ENCODE data around the gene VIL1.

VIL1 gene

DNA sequence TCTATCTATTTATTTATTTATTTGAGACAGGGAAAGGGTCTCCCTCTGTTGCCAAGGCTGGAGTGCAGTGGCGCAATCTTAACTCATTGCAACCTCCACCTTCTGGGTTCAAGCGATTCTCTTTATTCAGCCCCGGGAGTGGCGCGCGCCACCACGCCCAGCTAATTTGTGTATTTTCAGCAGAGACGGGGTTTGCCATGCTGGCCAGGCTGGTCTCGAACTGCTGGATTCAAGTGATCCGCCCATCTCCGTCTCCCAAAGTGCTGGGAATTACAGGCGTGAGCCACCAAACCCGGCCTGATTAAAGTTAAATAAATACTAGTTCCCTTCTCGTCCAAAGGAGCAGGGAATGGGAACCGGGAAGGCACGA, 23.5 kb upstream of the VIL1 start:
- no peak for DNase-seq

DNA sequence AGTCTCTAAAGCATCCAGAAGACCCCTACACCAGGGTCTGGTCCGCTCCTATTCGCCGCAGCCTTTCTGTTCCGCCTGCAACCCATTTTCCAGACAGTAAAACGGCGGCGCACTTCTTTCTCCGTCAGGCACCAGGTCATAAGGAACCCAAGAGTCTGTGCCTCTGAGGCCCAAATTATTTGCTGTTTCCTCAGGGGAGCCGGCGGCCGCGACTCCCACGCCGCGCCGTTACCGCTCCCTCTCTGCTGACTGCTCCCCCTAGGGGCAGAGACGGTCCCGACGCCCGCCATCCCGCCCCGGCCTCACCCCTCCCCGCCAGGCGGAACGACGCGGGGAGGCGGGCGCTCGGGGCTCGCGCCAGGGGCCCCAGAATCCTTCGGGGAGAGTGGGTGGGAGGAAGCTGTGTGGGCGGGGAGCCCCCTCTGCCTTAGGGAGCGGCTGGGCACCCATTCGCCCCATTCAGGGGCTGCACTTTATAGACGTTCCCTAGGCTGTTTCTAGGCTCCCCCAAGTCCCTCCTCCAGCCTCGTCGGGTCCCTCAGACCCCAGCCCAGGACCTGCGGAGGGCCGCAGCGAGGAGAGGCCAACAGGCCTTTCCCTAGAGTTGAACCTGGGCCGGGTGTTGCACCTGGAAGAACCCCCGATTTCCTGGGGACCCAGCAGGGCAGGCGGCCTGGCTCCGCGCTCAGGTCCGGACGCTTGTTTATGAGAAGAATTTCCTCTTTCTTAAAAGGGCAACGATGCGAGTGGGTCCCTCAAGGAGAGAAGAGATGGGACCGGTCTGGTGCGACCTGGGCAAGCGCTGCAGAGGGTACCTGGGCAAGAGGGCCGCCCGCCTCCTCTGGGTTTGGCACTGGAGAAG, 22.9 kb upstream of the VIL1 start:
- peak; percentile 97 for DNase-seq

DNA sequence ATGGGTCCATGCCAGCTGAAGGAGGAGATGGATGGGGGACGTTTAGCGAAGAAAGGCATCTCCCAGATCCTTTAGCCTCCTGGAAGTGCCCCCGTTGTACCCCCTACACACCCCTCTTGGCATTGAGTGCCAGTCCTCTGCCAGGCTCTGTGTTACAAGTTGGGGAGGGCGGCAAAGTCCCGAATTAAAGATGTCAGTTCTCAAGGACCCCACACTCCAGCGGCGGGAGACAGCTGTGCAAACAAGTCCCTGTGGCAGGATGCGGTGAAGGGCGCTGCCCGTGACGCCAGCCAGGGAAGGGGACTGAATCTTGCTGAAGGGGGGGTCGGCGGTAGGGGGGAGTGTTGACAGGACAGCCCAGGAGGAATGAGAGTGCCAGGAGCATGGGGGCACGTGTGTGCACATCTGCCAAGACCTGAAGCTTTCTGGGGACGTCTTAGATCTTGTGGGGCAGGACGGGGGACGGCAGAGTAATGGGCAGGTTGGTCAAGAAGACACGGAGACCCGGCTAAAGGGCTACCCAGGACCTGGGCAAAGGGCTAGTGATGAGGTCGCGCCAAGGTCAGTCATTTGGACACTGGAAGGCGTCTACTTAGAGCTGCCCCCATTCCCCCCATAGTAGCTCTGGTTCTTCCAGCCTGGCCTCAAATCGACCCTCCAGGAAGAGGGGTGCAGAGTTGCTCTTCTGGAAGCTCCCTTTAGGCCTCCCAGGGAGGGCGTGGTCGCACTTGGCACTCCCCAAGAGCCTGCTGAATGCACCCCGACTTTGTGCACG, 22.0 kb upstream of the VIL1 start:
- DNase-seq: peak; percentile 62

DNA sequence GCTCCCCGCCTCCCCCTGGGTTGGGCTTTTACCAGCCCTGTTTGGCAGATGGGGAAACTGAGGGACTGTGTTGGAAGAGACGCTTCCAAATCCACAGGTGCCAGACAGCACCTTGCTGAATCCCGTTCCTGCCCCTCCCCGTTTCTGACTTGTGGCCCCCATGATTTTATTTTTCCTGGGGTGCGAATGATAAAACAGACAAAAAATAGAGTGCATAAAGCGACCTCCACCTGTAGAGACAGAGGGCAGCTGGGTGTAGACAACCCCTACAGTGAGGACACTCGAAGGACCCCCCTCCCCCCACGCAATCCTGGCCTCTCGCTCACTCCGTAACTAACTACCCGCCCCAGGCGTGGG, 21.5 kb upstream of the VIL1 start:
- no peak for DNase-seq

DNA sequence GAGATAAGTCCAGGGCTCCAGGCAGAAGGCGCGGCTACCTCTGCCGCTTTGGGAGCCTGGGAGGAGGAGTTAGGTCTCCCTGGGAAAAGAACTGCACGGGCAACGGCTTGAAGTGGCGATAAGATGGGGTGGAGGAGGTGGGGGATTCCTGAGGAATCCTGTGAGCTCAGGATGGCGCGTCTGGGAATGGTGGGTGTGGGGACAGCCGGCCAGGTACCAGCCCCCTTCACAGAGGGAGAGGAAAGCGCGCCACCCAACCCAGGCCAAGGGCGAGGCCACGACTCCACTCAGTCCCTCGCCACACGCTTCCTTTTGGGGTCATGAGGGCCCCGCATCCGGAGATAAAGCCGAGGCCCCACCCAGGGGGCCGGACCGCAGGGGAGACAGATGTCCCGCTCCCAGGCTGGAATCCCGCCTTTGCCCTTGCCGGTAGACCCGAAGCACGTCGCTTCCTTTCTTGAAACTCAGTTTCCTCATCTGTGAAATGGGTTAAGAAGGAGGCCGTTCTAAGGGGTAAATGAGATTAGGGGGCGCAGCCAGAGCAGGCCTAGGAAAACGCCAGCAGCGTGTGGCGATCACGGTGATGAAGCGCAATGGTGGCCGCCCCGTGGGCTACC, 21.0 kb upstream of the VIL1 start:
- peak; percentile 86 for DNase-seq

DNA sequence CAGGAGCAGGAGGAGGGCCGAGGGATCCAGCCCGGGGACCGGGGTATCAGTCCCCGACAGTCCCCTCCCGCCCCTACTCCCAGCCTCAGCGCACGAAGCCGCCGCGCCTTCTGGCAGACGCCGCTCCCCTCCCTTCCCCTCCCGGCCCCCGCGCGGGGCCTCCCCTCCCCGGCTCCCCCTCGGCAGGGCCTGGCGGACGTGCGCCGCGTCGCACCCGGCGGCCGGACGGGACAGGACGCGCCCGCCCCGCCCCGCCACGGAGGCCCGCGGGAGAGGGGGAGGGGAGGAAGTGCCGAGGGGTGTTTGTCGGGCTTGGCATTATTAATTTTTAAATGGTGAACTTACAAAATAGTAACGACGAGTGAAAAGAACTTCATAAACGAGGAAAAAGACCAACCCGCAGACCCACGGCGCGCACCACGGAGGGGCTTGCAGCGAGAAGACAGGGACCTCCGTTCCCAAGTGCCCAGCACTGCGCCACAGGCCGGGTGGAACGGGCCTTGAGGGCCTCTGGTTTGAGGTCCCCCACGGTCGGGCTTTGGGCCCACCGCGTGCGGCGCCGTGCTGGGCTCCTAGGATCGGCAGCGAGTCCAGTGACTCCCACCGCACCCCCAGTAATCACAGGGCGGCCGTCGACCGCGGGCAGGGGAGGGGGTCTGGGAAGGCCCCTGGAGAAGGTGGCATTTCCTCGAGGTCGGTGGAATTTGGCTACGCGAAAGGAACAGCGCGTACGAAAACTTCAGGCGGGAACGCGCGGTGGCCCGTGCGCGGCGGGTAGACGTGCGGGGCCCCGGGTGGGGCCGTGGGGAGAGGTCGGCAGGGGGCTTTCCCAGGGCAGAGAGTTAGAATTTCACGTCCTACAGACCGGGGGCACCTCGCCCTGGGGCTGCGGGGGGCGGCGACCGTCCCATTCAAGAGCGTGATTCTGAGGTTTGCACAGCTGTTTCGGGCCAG, 20.2 kb upstream of the VIL1 start:
- peak; percentile 78 for DNase-seq

DNA sequence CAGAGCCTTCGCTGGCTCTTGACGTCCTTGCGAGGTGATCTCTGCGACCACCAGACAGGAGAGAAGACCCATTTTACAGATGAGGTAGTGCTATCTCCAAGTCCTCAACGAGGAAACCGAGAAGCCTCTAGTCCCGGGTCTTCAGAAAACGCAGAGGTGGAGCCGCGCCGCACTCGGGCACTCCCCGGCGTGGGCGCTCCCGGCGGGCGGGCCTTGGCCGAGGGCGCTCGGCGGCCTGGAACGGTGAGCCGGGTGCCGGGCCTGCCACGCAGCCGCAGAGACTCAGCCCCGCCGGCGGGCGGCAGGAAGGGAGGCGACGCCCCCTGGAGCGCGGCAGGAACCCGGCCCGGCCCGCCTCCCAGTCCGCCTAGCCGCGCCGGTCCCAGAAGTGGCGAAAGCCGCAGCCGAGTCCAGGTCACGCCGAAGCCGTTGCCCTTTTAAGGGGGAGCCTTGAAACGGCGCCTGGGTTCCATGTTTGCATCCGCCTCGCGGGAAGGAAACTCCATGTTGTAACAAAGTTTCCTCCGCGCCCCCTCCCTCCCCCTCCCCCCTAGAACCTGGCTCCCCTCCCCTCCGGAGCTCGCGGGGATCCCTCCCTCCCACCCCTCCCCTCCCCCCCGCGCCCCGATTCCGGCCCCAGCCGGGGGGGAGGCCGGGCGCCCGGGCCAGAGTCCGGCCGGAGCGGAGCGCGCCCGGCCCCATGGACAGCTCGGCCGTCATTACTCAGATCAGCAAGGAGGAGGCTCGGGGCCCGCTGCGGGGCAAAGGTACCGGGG, 19.3 kb upstream of the VIL1 start, which contains the start of gene CTDSP1:
Gene CTDSP1 (plus strand): TSS at position 478 of the 776 bp plus-strand sequence. CDS start 223 bp downstream, at position 701.
- peak; percentile 98 for DNase-seq

DNA sequence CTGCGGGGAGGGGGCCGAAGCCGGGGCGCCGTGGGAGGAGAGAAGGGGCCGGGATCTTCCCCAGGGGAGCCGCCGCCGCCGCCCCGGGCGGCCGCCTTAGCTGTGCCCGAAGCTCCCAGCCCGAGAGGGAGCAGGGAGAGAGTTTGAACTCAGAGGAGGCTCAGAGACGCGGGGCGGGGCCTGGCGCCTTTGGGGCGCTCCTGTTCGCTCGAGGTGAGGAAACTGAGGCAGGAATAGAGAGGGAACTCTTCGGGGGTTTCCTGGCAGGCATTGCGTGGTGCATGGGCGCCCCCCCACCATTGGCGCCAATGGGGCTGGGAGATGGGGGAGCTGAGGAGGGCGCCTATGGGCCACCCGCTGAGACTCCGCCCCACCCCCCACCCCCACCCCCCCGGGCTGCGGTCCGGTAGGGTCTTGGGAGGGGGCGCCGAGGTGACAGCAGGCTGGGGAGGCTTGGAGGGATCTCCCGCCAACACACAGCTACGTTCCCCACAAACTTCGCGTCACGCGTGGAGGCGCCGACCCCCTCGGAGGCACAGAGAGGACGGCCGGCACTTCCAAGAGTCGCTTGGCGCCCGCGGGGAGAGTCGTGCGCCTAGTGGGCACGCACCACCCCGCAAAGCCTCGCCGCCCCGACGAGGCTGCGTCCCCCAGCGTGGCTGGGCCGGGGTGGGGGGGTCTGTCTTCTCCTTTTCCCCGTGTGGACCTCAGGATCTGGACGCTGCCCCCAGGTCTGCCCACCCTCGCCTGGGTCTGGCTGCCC, 18.6 kb upstream of the VIL1 start:
- peak; percentile 30 for DNase-seq

DNA sequence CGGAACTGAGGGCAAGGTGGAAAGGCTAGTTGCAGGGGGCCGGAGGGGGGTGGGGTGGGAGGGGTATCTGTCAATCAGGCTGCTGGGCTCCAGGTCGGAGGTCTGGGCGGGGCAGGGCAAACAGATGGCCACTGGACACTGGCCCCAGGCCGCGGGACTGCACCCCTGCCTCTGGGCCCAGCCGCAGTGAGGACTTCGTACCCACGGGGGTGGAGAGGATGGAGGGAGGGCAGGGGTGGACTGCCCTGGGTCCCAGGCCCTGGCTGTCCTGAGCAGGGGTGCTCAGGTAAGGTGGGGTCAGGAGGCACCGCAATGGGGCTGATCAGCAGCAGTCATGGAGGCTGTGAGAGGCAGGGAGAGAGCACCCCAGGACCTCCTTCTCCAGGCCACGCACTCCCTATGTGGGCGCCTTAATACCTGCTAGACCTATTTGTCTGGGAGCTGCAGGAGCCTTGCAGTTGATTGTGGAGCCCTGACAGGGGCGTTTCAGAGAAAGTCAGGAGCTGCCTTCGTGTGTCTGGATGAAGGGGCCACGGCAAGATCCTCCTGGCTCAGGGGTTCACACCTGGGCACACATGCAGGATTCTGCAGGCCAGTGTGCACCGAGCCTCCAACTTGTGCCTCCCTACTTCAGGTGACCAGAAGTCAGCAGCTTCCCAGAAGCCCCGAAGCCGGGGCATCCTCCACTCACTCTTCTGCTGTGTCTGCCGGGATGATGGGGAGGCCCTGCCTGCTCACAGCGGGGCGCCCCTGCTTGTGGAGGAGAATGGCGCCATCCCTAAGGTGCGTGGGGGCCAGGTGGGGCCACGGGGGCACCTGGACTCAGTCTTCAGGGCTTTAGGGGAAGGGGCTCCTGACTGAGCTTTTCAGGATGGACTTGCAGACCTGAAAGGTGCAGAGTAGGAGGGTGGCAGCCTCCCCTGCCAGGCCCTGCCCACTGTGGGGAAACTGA, 17.7 kb upstream of the VIL1 start:
- DNase-seq: no peak

DNA sequence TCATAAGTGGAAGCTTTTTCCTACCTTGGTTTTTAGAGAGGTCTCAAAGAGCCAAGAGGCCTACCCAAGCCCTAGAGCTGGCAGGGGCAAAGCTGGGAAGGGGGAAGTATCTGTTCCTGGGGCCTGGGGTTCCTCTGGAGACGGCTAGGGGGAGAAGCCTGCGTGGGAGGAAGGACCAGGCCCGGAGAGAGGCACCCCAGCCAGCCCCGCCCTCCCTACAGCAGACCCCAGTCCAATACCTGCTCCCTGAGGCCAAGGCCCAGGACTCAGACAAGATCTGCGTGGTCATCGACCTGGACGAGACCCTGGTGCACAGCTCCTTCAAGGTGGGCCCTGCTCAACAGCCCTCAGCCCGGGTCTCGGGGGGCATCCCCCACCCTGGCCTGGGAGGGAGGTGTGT, 17.0 kb upstream of the VIL1 start:
- no peak for DNase-seq

DNA sequence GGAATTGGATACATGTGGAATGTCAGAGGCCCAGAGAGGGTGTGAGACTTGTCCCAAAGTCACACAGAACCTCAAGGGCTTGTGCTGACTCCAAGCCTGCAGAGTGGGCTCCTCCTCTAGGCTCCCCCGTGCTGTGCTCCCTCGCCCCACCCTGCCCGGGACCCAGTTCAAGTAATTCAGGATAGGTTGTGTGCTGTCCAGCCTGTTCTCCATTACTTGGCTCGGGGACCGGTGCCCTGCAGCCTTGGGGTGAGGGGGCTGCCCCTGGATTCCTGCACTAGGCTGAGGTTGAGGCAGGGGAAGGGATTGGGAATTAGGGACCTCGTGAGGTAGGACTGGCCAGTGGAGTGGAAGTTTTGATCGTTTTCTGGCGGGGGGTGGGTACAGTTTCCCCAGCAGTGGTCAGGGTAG, 16.4 kb upstream of the VIL1 start:
- DNase-seq: no peak

DNA sequence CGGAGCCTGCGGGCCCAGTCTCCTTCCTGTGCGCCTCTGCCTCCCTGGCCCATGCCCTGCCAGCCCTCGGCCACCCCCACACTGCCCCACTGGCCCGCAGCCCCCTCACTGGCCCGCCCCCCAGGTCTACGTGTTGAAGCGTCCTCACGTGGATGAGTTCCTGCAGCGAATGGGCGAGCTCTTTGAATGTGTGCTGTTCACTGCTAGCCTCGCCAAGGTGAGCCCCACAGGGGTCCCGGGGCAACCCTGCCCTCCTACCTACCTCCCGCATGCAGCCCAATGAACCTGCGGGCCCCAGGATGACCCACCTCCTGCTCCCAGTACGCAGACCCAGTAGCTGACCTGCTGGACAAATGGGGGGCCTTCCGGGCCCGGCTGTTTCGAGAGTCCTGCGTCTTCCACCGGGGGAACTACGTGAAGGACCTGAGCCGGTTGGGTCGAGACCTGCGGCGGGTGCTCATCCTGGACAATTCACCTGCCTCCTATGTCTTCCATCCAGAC, 16.0 kb upstream of the VIL1 start:
- DNase-seq: no peak

DNA sequence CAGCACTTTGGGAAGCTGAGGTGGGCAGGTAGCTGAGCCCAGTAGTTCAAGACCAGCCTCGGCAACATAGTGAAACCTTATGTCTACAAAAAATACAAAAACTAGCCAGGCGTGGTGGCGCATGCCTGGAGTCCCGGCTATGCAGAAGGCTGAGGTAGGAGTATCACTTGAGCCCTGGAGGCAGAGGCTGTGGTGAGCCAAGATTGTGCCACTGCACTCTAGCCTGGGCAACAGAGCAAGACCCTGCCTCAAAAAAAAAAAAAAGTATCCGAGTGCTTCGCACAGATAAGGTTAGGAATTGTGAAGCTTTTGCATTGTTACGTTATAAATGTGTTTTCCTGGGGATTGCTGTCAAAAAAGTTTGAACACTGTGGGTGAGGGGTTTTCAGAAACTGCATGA, 15.1 kb upstream of the VIL1 start:
- DNase-seq: no peak

DNA sequence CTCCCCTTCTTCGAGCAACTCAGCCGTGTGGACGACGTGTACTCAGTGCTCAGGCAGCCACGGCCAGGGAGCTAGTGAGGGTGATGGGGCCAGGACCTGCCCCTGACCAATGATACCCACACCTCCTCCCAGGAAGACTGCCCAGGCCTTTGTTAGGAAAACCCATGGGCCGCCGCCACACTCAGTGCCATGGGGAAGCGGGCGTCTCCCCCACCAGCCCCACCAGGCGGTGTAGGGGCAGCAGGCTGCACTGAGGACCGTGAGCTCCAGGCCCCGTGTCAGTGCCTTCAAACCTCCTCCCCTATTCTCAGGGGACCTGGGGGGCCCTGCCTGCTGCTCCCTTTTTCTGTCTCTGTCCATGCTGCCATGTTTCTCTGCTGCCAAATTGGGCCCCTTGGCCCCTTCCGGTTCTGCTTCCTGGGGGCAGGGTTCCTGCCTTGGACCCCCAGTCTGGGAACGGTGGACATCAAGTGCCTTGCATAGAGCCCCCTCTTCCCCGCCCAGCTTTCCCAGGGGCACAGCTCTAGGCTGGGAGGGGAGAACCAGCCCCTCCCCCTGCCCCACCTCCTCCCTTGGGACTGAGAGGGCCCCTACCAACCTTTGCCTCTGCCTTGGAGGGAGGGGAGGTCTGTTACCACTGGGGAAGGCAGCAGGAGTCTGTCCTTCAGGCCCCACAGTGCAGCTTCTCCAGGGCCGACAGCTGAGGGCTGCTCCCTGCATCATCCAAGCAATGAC, 14.4 kb upstream of the VIL1 start:
- DNase-seq: no peak

DNA sequence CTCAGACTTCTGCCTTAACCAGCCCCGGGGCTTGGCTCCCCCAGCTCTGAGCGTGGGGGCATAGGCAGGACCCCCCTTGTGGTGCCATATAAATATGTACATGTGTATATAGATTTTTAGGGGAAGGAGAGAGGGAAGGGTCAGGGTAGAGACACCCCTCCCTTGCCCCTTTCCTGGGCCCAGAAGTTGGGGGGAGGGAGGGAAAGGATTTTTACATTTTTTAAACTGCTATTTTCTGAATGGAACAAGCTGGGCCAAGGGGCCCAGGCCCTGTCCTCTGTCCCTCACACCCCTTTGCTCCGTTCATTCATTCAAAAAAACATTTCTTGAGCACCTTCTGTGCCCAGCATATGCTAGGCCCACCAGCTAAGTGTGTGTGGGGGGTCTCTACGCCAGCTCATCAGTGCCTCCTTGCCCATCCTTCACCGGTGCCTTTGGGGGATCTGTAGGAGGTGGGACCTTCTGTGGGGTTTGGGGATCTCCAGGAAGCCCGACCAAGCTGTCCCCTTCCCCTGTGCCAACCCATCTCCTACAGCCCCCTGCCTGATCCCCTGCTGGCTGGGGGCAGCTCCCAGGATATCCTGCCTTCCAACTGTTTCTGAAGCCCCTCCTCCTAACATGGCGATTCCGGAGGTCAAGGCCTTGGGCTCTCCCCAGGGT, 13.7 kb upstream of the VIL1 start:
- DNase-seq: no peak

DNA sequence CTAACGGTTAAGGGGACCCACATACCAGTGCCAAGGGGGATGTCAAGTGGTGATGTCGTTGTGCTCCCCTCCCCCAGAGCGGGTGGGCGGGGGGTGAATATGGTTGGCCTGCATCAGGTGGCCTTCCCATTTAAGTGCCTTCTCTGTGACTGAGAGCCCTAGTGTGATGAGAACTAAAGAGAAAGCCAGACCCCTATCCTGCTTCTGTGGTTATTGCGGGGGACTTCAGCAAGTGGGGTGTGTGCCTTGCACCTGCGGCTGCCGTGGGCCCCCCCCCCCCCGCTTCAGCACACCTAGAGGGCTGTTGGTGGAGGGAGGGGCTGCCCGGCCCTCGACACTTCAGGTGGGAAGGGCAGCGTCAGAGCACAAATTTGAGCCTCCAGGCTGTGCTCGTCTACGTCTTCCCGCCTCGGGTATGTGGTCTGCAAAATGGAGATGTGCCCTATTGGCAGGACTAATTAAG, 13.1 kb upstream of the VIL1 start:
- no peak for DNase-seq

DNA sequence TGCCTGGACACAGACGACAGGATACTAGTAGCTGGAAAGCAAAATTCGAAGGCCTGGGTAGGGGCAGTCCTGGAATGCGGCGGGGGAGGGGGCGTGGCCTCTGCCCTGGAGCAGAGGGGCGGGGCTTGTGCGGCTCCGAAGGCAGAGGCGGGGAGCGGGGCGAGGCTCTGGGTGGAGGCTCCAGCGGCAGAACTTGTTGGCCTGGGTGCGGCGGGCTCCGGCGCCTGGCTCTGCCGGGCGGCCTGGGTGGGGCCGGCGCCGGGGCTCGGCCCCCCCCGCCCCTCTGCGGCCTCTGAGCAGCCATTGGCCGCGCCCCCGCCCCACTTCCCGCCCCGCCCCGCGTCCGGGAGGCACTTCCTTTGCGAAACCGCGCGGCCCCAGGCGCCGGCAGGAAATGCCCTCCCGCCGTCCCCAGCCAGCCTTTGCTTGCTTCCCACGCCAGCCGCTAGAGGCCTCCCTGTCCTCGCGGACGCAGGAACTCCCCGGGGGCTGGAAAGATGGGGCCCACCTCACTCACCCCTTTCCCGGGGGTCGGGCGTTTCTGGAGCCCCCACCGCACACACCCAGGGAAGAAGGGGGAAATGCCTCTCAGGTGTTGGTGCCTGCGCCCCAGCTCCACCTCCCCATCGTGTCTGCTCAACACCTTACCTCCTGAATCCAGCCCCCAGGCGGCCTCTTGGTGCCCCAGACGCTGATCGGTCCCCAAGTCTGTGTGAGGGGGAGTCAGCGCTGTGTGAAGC, 12.5 kb upstream of the VIL1 start:
- peak; percentile 96 for DNase-seq

Measured in HCEC 1CT (cell line).